Peyer's patch (tissue), 4 donors: ENCODE data around the gene FRMPD2.

Experiments
- POLR2A ChIP-seq, 2 donors: fragments of 450-650 bp; IDR thresholded peaks; one replicate each; pipeline ENCODE4 v1.5.1; 2017; ENCODE audit warnings: antibody characterized with exemption in 2 of 2, mild to moderate bottlenecking in 2 of 2, moderate library complexity in 2 of 2
- TF ChIP-seq, protein P1 (sequence below), 6 experiments: fragments of 450-650 bp in 4 of 6; fragments of 200-600 bp in 2 of 6; sonication (generic) in 1 of 6; IDR thresholded peaks; one replicate each; pipeline ENCODE4 v1.5.1; 2017 to 2019; ENCODE audit warnings: antibody characterized with exemption in 6 of 6, mild to moderate bottlenecking in 3 of 6, moderate library complexity in 1 of 6

DNA sequence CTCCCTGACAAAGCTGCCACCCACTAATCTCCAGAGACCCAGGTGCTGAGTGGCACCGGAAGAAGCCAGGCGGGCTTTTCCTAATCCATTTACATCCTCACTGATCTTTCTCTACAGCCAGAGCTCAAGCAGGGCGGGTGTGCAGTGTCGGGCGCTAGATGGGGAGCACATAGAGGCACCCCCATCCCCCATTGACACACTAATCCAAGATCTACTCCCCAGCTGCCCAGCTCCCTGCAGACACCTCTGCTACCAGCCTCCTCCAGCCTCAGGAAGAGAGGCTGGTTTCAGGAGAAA, 22.2 kb downstream of the FRMPD2 start:
- no peak for TF ChIP-seq POLR2A (IDR thresholded peaks at IDR 0.05)
- TF ChIP-seq, protein P1, sequence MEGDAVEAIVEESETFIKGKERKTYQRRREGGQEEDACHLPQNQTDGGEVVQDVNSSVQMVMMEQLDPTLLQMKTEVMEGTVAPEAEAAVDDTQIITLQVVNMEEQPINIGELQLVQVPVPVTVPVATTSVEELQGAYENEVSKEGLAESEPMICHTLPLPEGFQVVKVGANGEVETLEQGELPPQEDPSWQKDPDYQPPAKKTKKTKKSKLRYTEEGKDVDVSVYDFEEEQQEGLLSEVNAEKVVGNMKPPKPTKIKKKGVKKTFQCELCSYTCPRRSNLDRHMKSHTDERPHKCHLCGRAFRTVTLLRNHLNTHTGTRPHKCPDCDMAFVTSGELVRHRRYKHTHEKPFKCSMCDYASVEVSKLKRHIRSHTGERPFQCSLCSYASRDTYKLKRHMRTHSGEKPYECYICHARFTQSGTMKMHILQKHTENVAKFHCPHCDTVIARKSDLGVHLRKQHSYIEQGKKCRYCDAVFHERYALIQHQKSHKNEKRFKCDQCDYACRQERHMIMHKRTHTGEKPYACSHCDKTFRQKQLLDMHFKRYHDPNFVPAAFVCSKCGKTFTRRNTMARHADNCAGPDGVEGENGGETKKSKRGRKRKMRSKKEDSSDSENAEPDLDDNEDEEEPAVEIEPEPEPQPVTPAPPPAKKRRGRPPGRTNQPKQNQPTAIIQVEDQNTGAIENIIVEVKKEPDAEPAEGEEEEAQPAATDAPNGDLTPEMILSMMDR (IDR thresholded peaks at IDR 0.05) = no peak
